T follicular helper cell (primary cell): Measurements from ENCODE around the gene MSH4.
"Not testable (repeated sequence)": the region's sequence is repeated elsewhere in the genome, so short reads cannot be mapped to it uniquely, and the experiment has no call there.

ENCODE experiments used
- DNase-seq: peaks from one replicate; pipeline ENCODE4 v3.0.0-alpha.2; 2020; ENCODE audit warnings: low read depth

MSH4 gene

DNA sequence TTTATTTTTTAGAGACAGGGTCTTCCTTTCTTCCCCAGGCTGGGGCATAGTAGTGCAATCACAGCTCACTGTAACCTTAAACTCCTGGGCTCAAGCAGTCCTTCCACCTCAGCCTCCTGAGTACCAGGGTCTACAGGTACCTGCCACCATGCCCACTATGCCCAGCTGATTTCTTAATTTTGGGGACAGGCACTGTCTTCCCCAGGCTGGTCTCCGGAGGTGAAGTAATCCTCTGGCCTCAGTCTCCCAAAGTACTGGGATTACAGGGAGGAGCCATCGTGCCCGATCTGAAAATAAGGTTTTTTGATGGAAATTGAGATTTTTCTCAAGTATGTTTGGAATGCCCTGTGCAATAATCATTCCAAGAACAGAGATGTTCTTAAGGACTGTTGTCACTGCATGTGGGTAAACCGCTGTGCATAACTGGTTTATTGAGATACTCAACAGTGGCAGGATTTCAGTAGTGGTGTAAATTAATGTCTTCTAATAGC, 934 bp upstream of the MSH4 start:
- DNase-seq = no peak

DNA sequence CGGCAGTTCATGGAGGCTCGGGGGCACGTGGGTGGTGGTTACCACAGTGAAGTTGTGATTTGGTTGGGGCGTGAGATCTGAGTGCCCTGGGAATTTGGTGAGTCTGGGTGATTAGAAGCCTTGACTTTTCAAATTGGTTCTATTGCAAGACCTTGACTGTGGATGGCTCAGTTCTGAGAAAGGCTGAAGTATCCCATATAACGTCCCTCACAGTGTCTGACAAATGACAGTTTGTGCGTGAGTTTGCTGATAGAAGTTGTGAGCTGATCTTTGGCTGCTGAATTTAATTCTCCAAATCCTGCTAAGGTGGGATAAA, 549 bp downstream of the MSH4 start:
- no peak for DNase-seq

DNA sequence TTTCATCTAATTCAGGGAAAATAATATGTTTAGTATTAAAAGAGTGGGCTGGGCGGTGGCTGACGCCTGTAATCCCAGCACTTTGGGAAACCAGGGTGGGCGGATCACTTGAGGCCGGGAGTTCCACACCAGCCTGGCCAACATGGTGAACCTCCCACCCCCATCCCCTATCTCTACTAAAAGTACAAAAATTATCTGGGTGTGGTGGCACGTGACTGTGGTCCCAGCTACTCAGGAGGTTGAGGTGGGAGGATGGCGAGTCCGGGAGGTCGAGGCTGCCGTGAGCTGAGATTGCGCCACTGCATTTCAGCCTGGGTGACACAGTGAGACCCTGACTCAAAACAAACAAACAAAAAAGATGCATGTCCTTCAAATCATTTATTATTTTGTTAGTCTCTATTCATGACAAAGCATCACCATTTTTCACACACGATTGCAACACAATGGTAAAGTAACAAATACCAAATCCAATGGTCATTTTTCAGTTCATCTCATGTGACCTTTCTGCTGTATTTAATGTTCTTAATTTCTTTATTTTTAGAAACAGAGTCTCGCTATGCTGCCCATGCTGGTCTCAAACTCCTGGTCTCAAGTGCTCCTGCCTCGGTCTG, 1.0 kb downstream of the MSH4 start:
- no peak for DNase-seq

DNA sequence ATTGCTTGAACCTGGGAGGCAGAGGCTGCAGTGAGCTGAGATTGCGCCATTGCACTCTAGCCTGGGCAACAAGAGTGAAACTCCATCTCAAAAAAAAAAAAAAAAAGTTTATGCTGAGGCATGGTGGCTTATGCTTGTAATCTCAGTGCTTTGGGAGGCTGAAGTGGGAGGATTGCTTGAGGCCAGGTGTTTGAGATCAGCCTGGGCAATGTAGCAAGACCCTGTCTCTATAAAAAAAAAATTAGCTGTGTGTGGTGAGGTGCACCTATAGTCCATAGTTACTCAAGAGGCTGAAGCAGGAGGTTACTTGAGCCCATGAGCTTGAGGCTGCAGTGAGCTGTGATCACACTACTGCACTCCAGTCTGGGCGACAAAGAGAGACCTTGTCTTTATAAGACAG, 4.8 kb downstream of the MSH4 start:
- DNase-seq = not testable (repeated sequence)

DNA sequence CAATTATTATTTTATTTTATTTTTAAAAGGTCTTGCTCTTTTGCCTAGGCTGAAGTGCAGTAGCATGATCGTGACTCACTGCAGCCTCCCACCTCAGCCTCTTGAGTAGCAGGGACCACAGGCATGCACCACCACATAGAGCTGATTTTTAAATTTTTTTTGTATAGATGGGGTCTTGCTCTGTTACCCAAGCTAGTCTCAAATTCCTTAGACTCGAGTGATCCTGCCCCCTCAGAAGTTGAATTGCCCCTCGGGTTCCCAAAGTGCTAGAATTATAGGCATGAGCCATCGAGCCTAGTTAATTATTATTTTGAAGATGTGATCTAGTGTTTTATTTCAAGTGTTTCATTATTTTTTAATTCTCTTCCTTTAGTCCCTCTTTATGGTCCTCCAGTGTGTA, 12.2 kb downstream of the MSH4 start:
- DNase-seq = no peak

DNA sequence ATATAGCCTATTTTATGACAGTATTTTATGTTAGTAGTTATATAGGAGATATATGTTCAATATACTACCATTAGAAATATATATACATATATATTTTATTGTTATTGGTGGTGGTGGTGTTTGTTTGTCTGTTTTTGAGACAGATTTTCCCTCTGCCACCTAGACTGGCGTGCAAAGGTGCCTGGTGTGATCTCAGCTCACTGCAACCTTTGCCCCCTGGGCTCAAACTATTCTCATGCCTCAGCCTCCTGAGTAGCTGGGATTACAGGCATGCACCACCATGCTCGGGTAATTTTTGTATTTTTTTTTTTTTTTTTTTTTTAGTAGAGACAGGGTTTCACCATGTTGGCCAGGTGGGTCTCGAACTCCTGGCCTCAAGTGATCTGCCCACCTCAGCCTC, 13.4 kb downstream of the MSH4 start:
- DNase-seq = not testable (repeated sequence)

DNA sequence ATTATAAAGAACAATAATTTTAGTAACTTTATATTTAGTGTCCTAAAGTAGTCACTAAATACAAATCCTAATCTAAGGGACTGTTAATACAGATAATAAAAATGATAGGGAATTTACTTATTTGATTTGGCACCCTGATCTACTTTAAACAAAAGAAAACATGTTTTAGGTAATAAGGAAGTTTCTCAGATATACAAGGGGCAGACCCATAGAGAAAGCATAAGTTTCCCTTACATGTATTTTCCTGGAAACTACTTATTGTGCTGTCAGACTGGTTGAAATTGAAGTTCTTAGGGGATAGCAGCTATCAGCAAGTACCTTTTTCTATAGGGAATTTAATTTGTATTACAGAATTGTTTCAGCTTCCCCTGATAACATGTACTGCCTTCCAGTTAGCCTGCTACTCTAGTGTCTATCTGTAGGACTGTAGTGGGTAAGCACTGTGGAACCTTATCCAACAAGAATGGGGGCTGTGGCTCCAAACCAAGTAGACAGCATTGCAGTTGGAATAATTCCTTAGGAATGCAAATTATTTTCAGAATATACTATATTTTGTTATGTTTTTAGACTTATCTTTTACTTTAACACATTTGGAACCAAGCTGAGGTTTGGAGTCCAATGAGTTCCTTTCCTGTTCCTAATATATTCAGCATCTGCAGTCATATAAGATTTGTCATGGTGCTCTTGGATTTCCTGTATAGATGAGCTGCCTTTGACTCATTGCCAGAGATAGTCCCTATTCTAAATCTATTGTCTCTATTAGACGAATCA, 14.7 kb downstream of the MSH4 start:
- no peak for DNase-seq

DNA sequence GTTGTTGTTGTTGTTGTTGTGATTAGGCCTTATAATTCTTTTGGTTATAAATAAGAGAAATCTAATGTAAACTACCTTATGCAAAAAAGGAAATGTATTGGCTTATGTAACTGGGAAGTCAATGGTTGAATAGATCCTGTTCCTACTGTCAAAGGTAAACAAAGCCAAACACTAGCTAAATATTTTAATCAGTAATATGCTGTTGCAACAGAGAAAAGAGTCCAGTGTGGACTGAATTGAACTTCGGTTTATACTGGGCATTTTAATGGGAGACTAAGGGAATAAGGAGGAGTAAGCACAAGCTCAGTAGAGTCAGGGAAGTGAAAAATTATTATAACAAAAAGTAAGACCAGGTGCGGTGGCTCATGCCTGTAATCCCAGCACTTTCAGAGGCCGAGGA, 15.4 kb downstream of the MSH4 start:
- no peak for DNase-seq

DNA sequence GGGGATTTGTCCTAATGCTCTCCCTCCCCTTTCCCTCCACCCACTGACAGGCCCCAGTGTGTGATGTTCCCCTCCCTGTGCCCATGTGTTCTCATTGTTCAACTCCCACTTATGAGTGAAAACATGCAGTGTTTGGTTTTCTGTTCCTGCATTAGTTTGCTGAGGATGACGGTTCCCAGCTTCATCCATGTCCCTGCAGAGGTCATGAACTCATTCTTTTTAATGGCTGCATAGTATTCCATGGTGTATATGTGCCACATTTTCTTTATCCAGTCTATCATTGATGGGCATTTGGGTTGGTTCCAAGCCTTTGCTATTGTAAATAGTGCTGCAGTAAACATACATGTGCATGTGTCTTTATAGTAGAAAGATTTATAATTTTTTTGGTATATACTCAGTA, 26.9 kb downstream of the MSH4 start:
- DNase-seq = not testable (repeated sequence)

DNA sequence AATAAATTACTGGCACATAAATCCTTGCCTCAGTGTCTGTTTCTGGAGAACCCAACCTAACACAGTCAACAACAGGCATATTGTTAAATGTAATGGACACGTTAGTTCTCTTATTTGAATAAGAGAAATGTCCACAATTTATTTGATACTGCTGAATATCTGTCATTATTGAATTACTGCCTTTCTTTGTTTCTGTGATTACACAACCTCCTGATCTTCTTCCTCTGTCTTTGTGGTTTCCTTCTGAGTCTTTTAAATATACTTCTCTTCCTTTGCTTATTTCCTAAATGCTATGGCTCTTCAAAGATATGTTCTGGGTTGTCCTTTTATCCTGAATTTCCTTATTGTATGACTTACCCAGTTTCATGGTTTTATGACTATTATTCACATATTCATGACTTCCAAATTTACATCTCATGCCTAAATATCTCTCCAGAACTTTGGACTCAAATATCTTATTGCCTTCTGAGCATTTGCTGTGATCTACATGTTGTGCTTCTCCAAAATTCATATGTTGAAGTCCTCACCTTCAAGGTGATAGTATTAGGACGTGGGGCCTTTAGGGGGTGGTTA, 39.9 kb downstream of the MSH4 start:
- DNase-seq = no peak

DNA sequence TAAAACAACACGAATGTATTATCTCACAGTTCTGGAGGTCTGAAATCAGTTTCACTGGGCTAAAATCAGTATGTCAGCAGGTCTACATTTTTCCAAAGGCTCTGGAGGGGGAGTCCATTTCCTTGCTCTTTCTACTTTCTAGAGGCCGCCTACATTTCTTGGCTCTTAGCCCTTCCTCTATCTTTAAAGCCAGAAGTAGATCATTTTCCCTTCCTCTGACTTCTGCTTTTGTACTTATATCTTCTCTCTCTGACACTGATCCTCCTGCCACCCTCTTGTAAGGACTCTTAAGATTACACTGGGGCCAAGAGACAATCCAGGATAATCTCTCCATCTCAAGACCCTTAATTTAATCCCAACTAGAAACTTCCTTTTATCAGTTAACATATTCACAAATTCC, 41.4 kb downstream of the MSH4 start:
- no peak for DNase-seq

DNA sequence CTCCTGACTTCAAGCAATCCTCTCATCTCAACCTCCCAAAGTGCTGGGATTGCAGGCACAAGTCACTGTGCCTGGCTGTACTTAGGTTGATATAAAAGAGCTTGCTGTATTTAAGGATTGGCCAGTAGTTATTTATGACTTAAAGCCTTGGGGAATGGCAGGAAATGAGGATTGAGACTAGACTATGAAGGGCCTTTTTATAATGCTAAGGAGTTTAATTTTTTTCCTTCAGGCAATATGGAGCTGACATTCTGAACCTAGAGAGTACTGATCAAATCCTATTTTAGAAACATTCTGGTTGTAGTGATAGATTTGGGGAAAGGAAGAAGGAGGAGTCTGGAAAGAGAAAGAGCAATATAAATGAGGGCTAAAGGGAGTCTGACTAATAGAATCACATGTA, 44.7 kb downstream of the MSH4 start:
- DNase-seq = no peak

DNA sequence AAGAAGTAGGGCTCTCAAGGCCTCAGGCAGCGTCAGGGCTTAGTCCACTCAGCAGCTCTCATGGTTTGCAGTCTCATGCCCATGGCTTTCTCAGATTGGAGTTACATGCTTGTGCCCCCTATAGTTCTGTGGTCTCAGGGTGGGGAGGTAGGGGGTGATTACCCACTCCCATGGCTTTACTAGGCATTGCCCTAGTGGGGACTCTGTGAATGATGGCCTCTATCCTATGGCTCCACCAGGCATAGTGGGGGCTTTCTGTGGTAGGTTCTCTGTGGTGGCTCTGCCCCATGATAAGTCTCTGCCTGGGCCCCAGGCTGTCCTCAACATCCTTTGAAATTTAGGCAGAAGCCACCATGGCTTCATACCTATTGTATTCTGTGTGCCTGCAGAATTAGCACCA, 48.9 kb downstream of the MSH4 start:
- DNase-seq = no peak

DNA sequence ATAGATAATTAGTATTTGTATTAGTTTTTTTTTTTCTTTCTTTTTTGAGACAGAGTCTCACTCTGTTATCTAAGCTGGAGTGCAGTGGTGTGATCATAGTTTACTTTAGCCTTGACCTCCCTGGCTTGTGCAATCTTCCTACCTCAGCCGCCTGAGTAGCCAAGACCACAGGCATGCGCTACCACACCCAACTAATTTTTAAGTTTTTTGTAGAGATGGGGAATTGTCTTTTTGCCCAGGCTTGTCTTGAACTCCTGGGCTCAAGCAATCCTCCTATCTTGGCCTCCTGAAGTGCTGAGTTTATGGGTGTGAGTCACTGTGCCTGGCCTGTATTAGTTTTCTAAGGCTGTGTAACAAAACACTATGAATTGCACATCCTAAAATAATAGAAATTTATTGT, 58.3 kb downstream of the MSH4 start:
- no peak for DNase-seq

DNA sequence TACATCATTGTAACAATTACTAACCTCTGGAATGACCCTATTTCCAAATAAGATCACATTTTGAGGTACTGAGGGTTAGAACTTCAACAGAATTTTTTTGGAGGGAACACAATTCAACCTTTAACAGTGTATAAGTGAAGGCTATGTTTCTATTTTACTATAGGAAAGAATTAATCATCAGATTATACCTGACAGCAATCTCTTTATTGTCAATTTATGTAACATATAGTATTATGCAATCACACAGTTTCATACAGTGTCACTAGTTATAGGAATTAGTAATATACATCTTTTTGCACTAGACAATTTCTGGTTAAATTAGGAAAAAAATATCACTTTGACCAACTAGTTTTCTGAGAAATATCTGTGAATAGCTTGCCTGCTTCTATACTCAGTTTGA, 59.1 kb downstream of the MSH4 start:
- no peak for DNase-seq

DNA sequence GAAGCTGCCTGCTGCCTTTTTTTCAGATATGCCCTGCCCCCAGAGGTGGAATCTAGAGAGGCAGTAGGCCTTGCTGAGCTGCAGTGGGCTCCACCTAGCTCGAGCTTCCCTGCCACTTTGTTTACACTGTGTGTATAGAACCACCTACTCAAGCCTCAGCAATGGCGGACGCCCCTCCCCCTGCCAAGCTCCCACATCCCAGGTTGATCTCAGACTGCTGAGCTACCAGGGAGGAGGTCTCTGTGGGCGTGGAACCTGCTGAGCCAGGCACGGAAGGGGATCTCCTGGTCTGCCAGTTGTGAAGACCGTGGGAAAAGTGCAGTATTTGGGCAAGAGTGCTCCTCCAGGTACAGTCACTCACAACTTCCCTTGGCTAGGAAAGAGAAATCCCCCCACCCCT, 65.1 kb downstream of the MSH4 start:
- no peak for DNase-seq

DNA sequence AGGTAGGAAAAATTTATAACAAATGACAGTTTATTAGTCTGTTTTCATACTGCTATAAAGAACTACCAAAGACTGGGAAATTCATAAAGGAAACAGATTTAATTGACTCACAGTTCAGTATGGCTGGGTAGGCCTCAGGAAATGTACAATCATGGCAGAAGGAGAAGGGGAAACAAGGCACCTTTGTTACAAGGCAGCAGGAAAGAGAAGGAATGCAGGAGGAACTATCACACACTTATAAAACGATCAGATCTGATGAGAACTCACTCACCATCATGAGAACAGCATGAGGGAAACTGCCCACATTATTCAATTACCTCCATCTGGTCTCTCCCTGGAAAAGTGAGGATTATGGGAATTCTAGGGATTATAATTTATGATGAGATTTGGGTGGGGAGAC, 74.3 kb downstream of the MSH4 start:
- DNase-seq = no peak

DNA sequence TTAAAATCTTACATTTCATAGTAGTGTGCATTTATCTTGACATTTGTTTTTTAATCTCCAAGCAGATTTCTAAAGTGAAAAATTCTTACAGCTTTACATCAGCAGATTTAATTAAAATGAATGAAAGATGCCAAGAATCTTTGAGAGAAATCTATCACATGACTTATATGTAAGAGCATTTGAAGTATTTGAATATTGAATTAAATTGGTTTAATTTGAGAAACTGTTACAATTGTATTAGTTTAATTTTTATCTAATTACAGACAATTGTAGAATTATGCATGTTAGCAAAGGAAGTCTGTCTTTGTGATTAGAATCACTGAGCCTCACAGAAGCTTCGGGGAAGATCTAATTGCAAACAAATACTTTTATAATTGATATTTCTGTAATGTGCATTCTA, 83.3 kb downstream of the MSH4 start:
- DNase-seq = no peak

DNA sequence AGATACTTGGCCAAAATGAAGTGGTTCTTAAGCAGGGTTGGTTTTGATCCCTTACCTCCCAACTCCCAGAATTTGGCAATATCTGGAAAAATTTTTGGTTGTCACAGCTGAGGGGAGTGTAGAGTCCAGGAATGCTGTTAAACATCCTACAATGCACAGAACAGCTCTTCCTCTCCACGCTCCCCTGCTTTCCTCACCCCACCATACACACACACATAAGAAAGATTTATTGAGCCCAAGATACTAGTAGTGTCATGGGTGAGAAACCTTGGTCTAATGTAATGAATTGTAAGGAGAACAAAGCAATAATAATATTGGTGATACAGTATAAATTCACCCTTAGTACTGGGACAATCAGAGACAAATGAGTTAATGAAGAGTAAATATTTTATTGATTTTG, 87.8 kb downstream of the MSH4 start:
- no peak for DNase-seq

DNA sequence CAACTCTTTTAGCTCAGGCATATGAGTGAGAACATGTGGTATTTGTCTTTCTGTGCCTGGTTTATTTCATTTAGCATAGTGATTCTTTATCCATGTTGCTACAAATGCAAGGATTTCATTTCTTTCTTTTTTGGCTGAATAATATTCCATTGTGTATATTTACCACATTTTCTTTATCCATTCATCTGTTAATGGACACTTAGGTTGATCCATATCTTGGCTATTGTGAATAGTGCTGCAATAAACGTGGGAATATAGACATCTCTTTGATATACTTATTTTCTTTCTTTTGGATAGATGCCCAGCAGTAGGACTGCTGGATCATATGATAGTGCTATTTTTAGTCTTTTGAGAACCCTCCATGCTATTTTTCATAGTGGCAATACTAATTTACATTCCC, 104.7 kb downstream of the MSH4 start:
- DNase-seq = no peak

DNA sequence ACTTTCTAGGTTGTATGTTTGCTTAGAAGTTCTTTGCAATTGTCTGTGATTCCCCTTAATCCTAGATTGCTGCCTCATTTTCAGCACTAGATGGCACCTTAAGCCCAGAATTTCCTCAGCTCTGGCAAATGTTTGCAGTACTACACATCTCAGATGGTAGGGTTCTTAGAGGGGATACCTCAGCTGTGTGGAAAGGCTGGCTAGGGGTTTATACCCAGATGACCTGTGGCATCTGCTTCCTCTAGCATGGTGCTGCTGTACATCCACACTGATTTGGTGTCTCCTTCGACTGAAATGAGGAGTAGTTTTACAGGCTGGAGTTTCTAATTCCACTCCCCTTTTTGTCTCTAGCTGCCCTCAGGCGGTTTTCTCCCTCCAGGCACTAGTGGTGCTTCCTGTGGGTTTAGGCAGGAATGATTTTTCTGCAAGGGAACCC, 112.1 kb downstream of the MSH4 start:
- no peak for DNase-seq

DNA sequence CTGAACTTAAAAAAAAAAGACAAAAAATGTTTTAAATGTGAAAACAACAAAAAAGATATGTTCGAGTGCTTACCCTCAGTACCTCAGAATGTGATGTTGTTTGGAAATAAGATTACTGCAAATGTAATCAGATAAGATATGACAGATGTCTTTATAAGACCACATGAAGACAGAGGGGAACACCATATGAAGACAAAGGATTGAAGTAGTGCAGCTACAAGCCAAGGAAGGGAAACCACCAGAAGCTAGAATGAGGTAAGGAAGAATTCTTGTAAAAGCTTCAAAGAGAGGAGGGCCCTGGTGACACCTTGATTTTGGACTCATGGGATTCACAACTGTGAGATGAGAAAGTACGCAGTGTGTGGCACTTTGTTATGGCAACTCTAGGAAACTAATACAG, 120.2 kb downstream of the MSH4 start:
- DNase-seq = no peak

DNA sequence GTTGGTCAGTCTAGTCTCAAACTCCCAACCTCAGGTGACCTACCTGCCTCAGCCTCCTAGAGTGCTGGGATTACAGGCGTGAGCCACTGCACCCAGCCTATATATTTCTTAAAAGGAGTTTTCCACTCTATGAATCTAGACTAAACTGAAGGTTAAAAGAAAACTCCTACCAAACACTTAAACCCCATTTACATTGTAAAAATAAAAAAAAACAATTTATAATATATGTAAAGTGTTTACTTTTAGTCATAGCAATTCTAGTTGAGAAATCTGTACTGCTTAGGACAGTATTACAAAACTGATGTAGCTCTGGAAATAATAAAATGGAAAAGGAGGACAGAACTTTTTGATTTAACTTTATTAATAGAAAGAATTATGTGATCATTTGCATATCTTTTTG, 126.0 kb downstream of the MSH4 start:
- no peak for DNase-seq

DNA sequence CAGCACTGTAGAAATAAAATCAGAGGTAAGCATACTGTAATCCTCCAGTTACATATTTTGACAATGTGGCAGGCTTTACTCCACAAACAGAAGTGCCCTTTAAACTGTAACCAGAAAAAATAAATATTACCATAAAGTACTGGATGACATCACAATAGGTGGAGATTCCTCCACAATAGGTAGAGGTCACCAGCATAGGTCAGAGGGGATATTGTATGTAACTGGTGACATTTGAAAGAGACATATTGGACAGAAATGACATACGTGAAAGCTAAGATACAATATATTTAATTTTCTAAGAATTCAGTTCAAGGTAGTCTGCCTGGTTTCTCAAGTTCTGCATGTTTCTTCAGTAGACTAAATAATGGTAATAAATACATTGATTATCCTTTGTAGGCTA, 135.6 kb downstream of the MSH4 start, which contains the start of gene ASB17:
ASB17 (minus strand) TSS at position 101 of the 400 bp plus-strand sequence. CDS start 113 bp downstream, outside the sequence.
- DNase-seq = no peak
